COLO829 (cell line): ENCODE results near the gene TAAR8.
"Not testable (repeated sequence)": the region's sequence is repeated elsewhere in the genome, so short reads cannot be mapped to it uniquely, and the experiment has no call there.

Experiments used
- DNase-seq: peaks from one replicate; pipeline ENCODE4 v3.0.0; 2012; ENCODE audit warnings: low spot score

The TAAR8 gene

DNA sequence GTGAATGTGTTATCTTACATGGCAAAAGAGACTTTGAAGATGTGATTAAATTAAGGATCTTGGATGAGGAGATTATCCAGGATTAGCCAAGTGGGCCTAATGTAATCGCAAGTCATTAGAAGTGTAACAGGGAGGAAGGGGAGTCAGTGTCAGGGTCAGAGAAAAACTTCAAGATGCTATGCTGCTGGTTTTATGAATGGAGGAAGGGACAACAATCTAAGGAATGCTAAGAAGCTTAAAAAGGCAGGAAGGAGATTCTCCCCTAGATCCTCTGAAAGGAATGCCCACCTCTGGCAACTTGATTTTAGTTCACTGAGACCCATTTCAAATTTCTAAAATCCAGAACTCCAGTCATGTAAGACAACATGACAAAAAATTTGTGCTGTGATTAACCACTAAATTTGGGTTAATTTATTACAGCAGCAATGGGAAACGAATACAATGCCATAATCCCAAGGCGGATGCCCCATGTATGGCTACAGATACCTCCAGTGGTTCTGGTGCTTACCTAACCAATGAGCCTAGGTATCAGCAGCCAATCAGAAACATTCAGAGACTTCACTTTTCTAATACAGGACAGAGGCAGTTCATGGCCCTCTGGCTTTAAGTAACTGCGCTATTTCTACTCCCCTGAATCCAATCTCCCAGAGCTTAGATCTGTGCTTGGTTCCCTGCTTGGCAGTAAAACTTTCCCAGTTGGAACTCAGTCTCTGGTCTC, 3.6 kb upstream of the TAAR8 start:
- no peak for DNase-seq

DNA sequence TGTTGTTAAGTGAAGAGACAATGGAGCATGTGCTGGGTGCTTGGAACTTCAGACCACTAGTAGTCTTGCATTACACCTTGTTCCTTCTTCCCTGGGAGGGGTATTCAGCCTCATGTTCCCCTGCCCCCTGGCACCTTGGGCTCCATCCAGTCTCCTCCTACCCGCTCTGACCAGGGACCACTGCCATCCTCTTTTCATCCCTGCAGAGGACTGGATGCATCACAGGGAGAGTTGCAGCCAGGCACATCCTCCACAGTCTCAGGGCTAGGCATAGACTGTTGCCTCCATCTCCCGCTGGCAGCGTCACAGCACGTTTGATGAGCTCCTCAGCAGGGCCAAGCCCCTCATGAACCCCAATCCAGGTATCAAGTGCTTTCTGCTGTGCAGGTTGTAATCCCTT, 1.3 kb upstream of the TAAR8 start:
- no peak for DNase-seq

DNA sequence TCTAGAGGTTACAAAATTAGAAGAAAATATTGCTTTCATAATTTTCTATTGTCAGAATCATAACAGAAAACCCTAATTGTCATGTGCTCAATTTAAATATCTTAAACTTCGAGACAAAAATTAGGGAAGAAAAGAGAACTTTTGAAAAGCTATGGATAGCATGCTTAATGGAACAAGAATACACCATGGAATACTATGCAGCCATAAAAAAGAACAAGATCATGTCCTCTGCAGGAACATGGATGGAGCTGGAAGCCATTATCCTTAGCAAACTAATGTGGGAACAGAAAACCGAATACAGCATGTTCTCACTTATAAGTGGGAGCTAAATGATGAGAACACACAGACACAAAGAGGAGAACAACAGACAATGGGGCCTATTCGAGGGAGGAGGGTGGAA, 7.6 kb downstream of the TAAR8 start:
- not testable (repeated sequence) for DNase-seq

DNA sequence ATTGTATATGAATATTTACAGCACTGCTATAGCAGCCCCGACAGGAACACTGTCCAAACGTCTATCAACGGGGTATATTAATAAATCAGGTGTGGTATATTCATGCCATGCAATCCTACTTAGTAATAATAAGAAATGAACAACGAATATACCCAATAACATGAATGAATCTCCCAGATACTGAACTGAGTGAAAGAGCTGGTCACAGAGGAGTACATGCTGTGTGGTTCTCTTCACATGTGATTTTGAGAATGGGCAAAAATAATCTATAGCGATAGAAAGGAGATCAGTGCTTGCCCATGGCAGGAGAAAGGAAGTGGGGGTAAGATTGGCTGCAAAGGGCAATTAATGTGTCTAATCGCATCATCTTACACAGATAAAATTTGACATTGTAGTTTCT, 13.9 kb downstream of the TAAR8 start:
- no peak for DNase-seq

DNA sequence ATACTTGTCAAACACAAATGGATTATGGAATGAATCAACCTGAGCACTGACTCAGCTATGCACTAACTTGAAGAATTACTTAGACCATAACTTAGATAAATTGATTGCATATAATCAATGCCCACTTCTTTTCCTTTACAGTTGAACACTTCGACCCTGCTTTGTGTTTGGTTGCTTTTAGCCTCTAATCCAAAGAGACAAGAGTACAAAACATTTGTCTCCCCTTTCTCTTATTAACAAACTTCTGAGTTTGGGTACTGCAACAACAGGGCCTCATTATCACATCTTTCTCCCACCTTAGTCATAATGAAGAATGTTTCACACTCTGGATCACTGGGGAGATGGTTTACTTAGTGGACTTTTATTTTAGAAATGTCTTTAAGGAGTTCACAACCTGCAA, 15.1 kb downstream of the TAAR8 start:
- DNase-seq: no peak

DNA sequence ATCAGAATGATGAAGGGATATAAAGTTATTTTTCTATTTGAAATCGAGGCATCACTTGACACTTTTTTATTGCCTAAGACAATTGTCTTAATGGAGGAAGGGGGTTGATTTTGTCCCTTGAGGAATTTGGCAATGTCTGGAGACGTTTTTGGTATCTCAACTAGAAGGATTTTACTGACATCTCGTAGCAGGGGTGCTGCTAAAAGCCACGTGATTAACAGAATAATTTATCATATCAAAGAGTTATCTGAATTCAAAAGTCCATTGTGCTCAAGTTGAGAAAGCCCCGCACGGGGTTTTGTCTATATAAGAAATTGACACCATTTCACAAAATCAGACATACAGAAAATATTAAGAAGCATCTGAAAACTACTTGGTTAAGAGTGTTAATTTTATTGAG, 16.1 kb downstream of the TAAR8 start:
- no peak for DNase-seq

DNA sequence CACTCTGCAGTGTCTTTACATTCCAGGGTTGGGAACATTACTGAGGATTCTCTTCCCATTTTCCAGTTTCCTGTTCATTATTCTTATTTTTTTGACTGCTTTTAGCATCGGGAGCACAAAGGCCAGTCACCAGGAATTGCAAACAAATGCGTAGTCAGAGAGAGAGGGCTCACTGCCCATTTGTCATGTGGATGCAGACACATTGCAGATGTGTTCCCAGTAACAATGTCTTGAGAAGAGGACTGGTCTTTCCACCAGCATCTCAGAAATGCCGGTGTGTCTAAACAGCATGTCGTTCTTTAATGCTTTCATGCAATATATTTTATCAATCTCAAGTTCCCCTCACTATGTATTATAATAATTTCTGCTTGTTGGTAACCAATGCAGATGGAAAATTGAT, 16.7 kb downstream of the TAAR8 start:
- no peak for DNase-seq

DNA sequence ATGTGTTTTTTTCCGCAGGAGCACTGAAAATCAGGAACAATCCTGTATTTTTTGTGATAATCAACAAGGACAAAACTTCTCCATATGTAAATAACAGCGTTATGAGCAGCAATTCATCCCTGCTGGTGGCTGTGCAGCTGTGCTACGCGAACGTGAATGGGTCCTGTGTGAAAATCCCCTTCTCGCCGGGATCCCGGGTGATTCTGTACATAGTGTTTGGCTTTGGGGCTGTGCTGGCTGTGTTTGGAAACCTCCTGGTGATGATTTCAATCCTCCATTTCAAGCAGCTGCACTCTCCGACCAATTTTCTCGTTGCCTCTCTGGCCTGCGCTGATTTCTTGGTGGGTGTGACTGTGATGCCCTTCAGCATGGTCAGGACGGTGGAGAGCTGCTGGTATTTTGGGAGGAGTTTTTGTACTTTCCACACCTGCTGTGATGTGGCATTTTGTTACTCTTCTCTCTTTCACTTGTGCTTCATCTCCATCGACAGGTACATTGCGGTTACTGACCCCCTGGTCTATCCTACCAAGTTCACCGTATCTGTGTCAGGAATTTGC, 17.8 kb downstream of the TAAR8 start, which contains the start of gene TAAR6:
TSS of gene TAAR6 (plus strand) at position 102 of the 557 bp plus-strand sequence. CDS start at position 102, 0 bp downstream.
- no peak for DNase-seq

DNA sequence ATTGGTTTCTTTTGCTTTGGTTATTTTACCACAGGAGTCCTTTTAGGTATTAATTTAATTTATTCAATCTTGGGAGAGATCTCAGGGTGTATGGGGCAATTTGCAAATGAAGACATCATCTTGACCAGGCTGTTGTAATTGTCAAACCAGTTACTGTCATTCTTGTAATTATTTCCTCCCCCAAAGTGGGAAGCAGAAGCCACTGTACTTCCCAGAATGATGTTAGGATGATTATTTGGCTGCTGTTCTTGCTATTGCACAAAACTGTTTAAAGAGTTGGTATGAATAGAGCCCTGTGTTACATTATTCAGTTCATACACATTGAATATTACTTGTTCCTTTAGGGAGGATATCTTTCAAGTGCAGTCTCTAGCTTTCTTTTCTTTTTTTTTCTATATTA, 19.3 kb downstream of the TAAR8 start:
- no peak for DNase-seq

DNA sequence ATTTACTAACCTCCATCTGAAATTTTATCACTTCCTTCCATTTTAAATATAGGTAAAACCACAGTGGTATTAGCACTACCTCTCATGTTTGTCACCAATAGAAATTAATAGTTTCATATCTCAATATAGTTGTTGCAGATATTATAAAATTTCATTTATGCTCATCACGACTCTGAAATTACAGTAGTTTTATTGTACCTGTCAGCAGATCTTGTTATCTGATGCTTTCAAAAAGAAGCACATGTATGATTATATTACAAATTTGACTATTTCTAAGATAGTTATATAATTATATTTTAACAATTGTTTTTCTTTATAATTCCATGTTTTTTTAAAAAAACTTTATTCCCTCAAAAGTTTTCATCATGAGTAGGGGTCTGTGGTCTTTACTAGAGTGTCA, 32.2 kb downstream of the TAAR8 start:
- no peak for DNase-seq

DNA sequence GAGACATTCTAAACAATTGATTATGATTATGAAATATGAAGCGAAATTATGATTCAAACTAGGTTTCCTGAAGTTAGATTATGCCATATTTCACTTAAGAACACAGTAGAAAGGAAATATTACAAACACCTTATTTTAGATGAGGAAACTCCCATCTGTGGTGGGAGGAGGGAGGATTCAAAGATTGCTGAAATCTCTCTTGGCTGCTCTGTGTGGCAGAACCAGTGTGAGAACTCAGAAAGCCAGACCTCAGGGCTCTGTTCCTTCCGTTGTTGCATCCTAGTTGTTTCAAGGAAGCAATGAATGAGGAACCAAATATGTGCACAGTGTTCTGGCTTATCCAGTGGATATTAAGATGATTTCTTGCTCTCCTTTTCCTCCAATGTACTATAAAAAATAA, 35.0 kb downstream of the TAAR8 start:
- DNase-seq: no peak

DNA sequence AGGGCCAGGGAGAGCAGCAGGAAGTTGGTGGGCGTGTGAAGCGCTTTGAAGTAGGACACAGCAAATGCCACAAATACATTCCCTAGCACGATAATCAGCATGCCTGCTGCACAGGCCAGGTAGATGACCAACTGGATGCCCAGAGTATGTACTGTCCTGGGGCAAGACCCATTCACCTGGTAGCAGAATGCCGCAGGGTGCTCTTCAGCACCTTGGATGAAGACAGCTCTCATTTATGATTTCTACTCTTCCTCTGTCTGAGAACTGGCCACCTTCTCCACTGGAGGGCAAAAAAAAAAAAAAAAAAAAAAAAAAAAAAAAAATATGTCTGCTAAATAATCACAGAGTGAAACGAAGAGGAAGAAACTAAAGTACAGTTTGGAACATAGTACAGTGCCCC, 37.0 kb downstream of the TAAR8 start, which contains the start of gene TAAR5:
TSS of gene TAAR5 (minus strand) at position 288 of the 400 bp plus-strand sequence. CDS start at position 233, 55 bp downstream.
- DNase-seq: no peak

DNA sequence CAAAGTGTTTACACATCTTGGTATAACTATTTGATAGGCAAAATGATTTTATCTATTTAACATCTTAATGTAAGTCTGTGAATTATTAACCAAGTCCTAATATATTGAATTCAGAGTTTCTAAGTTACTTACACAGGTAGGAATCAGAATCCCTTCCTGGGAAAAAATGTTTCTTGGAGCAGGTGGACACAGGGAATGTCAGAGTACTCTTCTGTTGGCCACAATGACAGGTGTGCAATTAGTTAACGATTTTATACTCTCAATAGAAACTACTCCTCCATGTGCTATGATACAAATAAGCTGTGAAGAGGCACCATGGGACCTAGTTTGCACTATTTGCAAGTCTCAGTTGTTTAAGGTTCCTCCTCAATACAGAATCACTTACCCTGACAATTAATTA, 37.9 kb downstream of the TAAR8 start:
- no peak for DNase-seq

DNA sequence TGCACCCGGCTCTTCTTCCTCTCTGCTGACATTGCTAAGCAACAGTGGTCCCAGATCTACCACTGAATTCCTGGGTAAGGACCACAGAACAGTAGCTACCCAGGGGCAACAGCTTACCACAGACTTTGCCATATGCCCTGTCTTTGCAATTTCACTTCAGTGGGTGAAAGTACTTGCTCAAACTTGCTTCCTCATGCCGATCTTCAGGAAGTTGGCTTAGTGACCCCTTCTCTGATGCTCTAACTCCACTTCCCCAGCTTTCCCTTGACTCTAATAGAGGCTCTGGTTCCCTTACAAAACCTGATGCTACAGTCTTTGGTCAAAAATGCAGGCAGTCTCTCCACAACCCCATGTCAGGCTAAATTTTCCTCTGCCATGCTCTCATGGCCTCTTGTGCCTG, 40.4 kb downstream of the TAAR8 start:
- no peak for DNase-seq

DNA sequence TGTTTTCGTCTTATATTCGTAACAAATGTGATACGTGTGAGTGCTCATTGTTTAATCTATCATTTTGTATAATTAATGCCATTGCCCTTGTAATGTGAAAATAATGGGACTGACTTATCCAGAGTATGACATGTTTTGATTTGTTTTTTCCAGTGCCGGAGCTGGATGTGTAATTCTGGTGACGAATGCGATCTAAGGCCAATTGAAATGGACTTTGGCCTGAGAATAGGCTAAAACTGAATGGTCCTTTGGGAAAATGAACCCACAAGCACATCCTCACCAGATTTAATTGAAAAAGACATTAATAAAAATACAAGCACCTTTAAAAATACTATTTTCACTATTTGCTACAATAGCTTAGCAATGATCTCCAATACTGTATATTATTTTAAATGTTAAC, 43.7 kb downstream of the TAAR8 start:
- DNase-seq: no peak

DNA sequence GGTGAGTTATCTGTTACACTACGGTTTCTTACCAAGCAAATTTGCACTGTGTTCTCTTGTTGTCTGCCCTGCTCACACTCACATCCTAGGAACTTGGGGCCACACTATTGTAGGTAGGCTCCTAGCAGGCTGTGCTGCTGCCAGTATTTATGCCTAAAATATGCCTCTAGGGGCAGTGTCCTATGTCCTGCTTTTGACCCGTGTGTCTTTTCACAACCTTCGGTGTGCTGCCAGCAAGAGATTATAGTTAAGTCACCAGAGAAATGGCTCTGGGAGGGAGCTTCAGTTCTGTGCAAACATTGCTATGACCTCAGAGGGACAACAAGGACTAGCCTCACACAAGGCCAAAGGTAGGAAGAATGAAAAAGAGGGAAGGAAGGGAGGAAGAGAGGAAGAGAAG, 46.0 kb downstream of the TAAR8 start:
- no peak for DNase-seq

DNA sequence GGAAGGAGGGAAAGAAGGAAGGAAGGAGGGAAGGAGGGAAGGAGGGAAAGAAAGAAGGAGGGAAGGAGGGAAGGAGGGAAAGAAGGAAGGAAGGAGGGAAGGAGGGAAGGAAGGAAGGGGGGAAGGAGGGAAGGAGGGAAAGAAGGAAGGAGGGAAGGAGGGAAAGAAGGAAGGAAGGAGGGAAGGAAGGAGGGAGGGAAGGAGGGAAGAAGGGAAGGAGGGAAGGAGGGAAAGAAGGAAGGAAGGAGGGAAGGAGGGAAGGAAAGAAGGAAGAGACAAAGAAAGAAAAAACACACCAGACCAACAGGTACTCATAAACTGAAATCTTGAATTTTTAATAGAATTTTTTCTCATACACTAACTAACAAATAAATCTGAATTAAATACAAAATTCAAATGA, 48.4 kb downstream of the TAAR8 start:
- not testable (repeated sequence) for DNase-seq
